GM12872 (cell line): ENCODE measurements around the gene GPR161.

Experiments
- CTCF ChIP-seq: IDR thresholded peaks from 3 replicates; pipeline ENCODE4 v1.5.1; 2011; ENCODE audit warnings: low read depth, mild to moderate bottlenecking, low read length, moderate library complexity; ENCODE audit not compliant: insufficient read depth

Gene GPR161

GRCh38 chr1:168136709-168137514, at the start of gene GPR161:
TSS of gene GPR161 (minus strand) at chr1:168136930. CDS start at chr1:168104850, 32,080 bp downstream.
- TF ChIP-seq CTCF: no peak

DNA sequence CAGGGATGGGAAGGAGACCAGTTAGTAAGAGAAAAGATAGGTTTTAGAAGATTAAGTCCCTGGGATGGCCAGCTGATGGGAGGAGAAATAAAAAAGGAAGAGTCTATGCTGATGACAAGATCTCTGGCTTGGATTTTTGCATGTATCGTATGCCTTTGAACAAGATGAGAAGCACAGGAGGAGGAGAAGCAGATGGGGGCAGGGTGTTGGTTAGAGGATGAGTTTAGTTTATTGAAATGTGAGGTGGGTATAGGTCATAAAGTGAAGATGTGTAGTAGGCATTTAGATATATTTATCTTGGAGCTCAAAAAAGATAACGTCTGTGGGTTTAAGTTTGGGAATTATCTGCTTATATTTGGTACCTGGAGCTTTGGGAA, 43.4 kb upstream of the GPR161 start:
- no peak for TF ChIP-seq CTCF

DNA sequence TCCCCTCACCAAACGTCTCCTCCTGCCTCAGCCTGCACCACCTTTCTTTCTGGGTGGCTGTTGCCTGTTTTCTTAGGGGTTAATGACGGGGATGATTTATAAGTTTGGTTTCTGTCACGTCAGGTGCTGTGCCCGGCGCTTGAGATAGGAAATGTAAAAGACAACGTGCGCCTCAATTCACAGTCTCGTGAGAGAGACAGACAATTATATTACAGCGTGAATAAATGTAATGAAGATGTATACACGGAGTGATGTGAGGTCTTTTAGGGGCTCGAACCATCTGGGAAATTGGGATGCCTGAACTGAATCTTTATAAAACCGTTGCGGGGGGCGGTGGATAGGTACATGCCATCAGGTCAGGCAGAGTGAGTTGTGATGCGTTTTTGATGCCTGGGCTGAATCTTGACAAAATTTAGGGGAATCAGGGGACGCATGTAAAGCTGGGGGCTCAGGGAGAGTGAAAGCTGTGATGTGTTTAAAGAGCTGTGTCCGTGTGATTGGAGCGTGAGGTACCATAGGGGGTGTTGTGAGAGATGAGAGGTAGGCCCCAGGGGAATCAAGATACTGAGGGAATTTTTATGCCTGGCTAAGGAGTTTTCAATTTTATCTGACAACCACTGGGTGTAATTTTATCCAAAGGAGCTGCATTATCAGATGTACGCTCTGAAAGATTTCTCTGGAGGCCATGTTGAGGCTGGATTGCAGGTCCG, 42.9 kb upstream of the GPR161 start:
- no peak for TF ChIP-seq CTCF

GRCh38 chr1:168178638-168179437, 42.1 kb upstream of the GPR161 start, which contains the start of gene TIPRL:
TSS of gene TIPRL (plus strand) at chr1:168178962. CDS start at chr1:168179078, 116 bp downstream.
- peak; percentile 55 for TF ChIP-seq CTCF

- no peak for TF ChIP-seq CTCF
These were observed 41.5 kb upstream of the GPR161 start for GRCh38 chr1:168178227-168178637.

- no peak for TF ChIP-seq CTCF
These were observed 35.7 kb upstream of the GPR161 start for GRCh38 chr1:168172250-168172915.
